ENCODE data around the gene NXPE4. TPM values are rescaled to one million over a fixed set of nuclear protein-coding genes. Genes with fewer than 3 reads are reported as not detected.
"Not testable (repeated sequence)": the region's sequence is repeated elsewhere in the genome, so short reads cannot be mapped to it uniquely, and the experiment has no call there.

Gene NXPE4
- not detected in 2 replicates for total RNA-seq (2014; rRNA removed; shearing (Covaris generic))

- Histone ChIP-seq H3K27me3 (replicated peaks) (no peaks in the 10 kb centered on the region), H3K4me1 (replicated peaks) (no peaks in the 10 kb centered on the region), H3K9me3 (replicated peaks) (no peaks in the 10 kb centered on the region), H3K27ac (no peak within 1 kb of the TSS), H3K36me3 (no peaks in the 10 kb centered on the region), H3K4me3 (no peak within 1 kb of the TSS)
- DNase-seq (ENCODE audit: low read depth in 1 of 2, low spot score in 2 of 2) = no peak
These were observed at the start of gene NXPE4 for GRCh38 chr11:114595571-114595970. Gene NXPE4, minus strand, starts transcription at chr11:114595786. Its CDS starts 1,027 bp downstream, at chr11:114594759.

- not testable (repeated sequence) for H3K27me3 ChIP-seq (replicated peaks); H3K36me3 ChIP-seq; H3K9me3 ChIP-seq (replicated peaks); H3K27ac ChIP-seq; H3K4me3 ChIP-seq; DNase-seq (ENCODE audit: low read depth in 1 of 2, low spot score in 2 of 2); H3K4me1 ChIP-seq (replicated peaks)
These were observed 43.9 kb upstream of the NXPE4 start for GRCh38 chr11:114639440-114639839.

DNA sequence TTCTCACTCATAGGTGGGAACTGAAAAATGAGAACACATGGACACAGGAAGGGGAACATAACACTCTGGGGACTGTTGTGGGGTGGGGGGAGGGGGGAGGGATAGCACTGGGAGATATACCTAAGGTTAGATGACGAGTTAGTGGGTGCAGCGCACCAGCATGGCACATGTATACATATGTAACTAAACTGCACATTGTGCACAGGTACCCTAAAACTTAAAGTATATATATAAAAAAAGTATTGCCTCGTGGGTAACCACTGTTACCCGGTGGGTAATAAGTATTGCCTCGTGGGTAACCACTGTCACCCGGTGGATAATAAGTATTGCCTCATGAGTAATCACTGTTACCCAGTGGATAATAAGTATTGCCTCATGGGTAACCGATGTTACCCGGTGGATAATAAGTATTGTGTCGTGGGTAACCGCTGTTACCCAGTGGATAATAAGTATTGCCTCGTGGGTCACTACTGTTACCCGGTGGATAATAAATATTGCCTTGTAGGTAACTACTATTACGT is 35.9 kb upstream of the NXPE4 start:
- not testable (repeated sequence) for DNase-seq (ENCODE audit: low read depth in 1 of 2, low spot score in 2 of 2); H3K4me1 ChIP-seq (replicated peaks)

GRCh38 chr11:114625294-114625693 is 29.7 kb upstream of the NXPE4 start:
- no peaks in the 10 kb centered on the region for H3K4me1 ChIP-seq (replicated peaks)
- H3K36me3 ChIP-seq = no peaks in the 10 kb centered on the region
- H3K4me3 ChIP-seq = no peak overlapping the region
- no peak overlapping the region for H3K27ac ChIP-seq
- H3K27me3 ChIP-seq (replicated peaks) = no peaks in the 10 kb centered on the region
- DNase-seq (ENCODE audit: low read depth in 1 of 2, low spot score in 2 of 2) = no peak
- H3K9me3 ChIP-seq (replicated peaks) = no peaks in the 10 kb centered on the region

More for the DNA sequence above, 35.9 kb upstream of the NXPE4 start:
- H3K36me3 ChIP-seq; H3K4me3 ChIP-seq; H3K9me3 ChIP-seq (replicated peaks); H3K27me3 ChIP-seq (replicated peaks); H3K27ac ChIP-seq: not testable (repeated sequence)

DNA sequence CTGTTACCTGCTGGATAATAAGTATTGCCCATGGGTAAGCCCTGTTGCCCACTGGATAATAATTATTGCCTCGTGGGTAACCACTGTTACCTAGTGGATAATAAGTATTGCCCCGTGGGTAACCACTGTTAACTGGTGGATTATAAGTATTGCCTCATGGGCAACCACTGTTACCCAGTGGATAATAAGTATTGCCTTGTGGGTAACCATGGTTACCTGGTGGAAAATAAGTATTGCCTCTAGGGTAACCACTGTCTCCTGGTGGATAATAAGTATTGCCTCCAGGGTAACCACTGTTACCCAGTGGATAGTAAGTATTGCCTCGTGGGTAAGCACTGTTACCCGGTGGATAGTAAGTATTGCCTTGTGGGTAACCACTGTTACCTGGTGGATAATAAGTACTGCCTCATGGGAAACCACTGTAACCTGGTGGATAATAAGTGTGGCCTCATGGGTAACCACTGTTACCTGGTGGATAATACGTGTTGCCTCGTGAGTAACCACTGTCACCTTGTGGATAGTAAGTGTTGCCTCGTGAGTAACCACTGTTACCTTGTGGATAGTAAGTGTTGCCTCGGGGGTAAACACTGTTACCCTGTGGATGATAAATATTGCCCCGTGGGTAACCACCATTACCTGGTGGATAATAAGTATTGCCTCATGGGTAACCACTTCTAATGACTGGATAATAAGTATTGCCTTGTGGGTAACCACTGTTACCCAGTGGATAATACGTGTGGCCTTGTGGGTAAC is 29.0 kb upstream of the NXPE4 start:
- H3K27ac ChIP-seq = no peak overlapping the region
- H3K4me3 ChIP-seq = no peak overlapping the region
- no peak for DNase-seq (ENCODE audit: low read depth in 1 of 2, low spot score in 2 of 2)
- no peaks in the 10 kb centered on the region for H3K36me3 ChIP-seq
- no peaks in the 10 kb centered on the region for H3K9me3 ChIP-seq (replicated peaks)
- H3K4me1 ChIP-seq (replicated peaks) = no peaks in the 10 kb centered on the region
- H3K27me3 ChIP-seq (replicated peaks) = no peaks in the 10 kb centered on the region

DNA sequence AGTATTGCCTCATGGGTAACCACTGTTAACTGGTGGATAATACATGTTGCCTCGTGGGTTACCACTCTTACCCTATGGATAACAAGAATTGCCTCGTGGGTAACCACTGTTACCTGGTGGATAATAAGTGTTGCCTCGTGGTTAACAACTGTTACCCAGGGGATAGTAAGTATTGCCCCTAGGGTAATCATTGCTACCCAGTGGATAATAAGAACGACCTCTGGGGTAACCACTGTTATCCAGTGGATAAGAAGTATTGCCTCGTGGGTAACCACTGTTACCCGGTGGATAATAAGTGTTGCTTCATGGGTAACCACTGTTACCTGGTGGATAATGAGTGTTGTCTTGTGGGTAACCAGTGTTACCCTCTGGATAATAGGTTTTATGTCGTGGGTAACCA is 28.1 kb upstream of the NXPE4 start:
- no peaks in the 10 kb centered on the region for H3K36me3 ChIP-seq
- no peak overlapping the region for H3K27ac ChIP-seq
- H3K4me3 ChIP-seq = no peak overlapping the region
- H3K9me3 ChIP-seq (replicated peaks) = no peaks in the 10 kb centered on the region
- H3K27me3 ChIP-seq (replicated peaks) = no peaks in the 10 kb centered on the region
- no peaks in the 10 kb centered on the region for H3K4me1 ChIP-seq (replicated peaks)
- no peak for DNase-seq (ENCODE audit: low read depth in 1 of 2, low spot score in 2 of 2)

- Histone ChIP-seq H3K9me3 (replicated peaks) (no peaks in the 10 kb centered on the region), H3K36me3 (no peaks in the 10 kb centered on the region), H3K27ac (no peak overlapping the region), H3K27me3 (replicated peaks) (no peaks in the 10 kb centered on the region), H3K4me3 (no peak overlapping the region), H3K4me1 (replicated peaks) (no peaks in the 10 kb centered on the region)
- no peak for DNase-seq (ENCODE audit: low read depth in 1 of 2, low spot score in 2 of 2)
These were observed 27.3 kb upstream of the NXPE4 start for GRCh38 chr11:114622858-114623257.

DNA sequence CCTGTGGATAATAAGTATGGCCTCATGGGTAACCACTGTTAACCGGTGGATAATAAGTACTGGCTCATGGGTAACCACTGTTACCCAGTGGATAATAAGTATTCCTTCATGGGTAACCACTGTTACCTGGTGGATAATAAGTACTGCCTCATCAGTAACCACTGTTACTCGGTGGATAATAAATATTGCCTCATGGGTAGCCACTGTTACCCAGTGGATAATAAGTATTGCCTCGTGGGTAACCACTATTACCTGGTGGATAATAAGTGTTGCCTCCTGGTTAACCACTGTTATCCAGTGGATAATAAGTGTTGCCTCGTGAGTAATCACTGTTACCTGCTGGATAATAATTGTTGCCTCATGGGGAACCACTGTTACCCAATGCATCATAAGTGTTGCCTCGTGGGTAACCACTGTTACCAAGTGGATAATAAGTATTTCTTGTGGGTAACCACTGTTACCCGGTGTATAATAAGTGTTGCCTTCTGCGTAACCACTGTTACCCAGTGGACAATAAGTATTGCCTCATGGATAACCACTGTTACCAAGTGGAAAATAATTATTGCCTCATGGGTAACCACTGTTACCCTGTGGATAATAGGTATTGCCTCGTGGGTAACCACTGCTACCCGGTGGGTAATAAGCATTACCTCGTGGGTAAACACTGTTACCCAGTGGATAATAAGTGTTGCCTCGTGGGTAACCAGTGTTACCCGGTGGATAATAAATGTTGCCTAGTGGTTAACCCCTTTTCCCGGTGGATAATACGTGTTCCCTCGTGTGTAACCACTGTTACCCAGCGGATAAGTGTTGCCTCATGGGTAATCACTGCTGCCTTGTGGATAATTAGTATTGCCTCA is 26.6 kb upstream of the NXPE4 start:
- Histone ChIP-seq H3K27ac (no peak overlapping the region), H3K27me3 (replicated peaks) (no peaks in the 10 kb centered on the region), H3K36me3 (no peaks in the 10 kb centered on the region), H3K4me1 (replicated peaks) (no peaks in the 10 kb centered on the region), H3K9me3 (replicated peaks) (no peaks in the 10 kb centered on the region), H3K4me3 (no peak overlapping the region)
- DNase-seq (ENCODE audit: low read depth in 1 of 2, low spot score in 2 of 2) = no peak

- Histone ChIP-seq H3K27ac (no peak overlapping the region), H3K9me3 (replicated peaks) (no peaks in the 10 kb centered on the region), H3K4me1 (replicated peaks) (no peaks in the 10 kb centered on the region), H3K27me3 (replicated peaks) (no peaks in the 10 kb centered on the region), H3K4me3 (no peak overlapping the region), H3K36me3 (no peaks in the 10 kb centered on the region)
- no peak for DNase-seq (ENCODE audit: low read depth in 1 of 2, low spot score in 2 of 2)
These were observed 25.5 kb upstream of the NXPE4 start for GRCh38 chr11:114621072-114621471.

DNA sequence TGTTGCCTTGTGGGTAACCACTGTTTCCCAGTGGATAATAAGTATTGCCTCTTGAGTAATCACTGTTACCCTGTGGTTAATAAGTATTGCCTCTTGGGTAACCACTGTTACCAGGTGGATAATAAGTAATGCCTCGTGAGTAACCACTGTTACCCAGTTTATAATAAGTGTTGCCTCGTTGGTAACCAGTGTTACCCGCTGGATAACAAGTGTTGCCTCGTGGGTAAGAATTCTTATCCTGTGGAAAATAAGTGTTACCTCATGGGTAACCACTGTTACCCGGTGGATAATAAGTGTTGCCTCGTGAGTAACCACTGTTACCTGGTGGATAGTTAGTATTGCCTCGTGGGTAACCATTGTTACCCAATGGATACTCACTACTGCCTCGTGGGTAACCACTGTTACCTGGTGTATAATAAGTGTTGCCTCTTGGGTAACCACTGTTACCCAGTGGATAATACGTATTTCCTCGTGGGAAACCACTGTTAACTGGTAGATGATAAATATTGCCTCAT is 24.1 kb upstream of the NXPE4 start:
- Histone ChIP-seq H3K4me3 (no peak overlapping the region), H3K4me1 (replicated peaks) (no peaks in the 10 kb centered on the region), H3K9me3 (replicated peaks) (no peaks in the 10 kb centered on the region), H3K27me3 (replicated peaks) (no peaks in the 10 kb centered on the region), H3K27ac (no peak overlapping the region), H3K36me3 (no peaks in the 10 kb centered on the region)
- no peak for DNase-seq (ENCODE audit: low read depth in 1 of 2, low spot score in 2 of 2)

DNA sequence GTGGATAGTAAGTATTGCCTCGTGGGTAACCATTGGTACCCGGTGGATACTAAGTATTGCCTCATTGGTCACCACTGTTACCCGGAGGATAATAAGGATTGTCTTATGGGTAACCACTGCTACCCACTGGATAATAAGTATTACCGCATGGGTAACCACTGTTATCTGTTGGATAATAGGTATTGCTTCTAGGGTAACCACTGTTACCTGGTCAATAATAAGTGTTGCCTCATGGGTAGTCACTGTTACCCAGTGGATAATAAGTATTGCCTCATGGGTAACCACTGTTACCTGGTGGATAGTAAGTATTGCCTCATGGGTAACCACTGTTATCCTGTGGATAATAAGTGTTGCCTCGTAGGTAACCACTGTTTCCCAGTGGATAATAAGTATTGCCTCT is 22.6 kb upstream of the NXPE4 start:
- H3K4me3 ChIP-seq = no peak overlapping the region

GRCh38 chr11:114617157-114618124 is 21.9 kb upstream of the NXPE4 start:
- DNase-seq (ENCODE audit: low read depth in 1 of 2, low spot score in 2 of 2) = no peak
- Histone ChIP-seq H3K4me3 (no peak overlapping the region), H3K36me3 (no peaks in the 10 kb centered on the region), H3K27ac (no peak overlapping the region), H3K27me3 (replicated peaks) (no peaks in the 10 kb centered on the region), H3K9me3 (replicated peaks) (no peaks in the 10 kb centered on the region), H3K4me1 (replicated peaks) (no peaks in the 10 kb centered on the region)

More for the DNA sequence above, 22.6 kb upstream of the NXPE4 start:
- Histone ChIP-seq H3K27ac (no peak overlapping the region), H3K36me3 (no peaks in the 10 kb centered on the region), H3K4me1 (replicated peaks) (no peaks in the 10 kb centered on the region), H3K9me3 (replicated peaks) (no peaks in the 10 kb centered on the region), H3K27me3 (replicated peaks) (no peaks in the 10 kb centered on the region)
- DNase-seq (ENCODE audit: low read depth in 1 of 2, low spot score in 2 of 2) = no peak

- H3K27me3 ChIP-seq (replicated peaks) = no peaks in the 10 kb centered on the region
- H3K4me1 ChIP-seq (replicated peaks) = no peaks in the 10 kb centered on the region
- DNase-seq (ENCODE audit: low read depth in 1 of 2, low spot score in 2 of 2) = no peak
- H3K9me3 ChIP-seq (replicated peaks) = no peaks in the 10 kb centered on the region
- H3K27ac ChIP-seq = no peak overlapping the region
- no peaks in the 10 kb centered on the region for H3K36me3 ChIP-seq
- H3K4me3 ChIP-seq = no peak overlapping the region
These were observed 20.9 kb upstream of the NXPE4 start for GRCh38 chr11:114616516-114616915.

All from SJSA1 (cell line).